Natural killer cell (primary cell): ENCODE measurements around the gene CCDC40. TPM values are rescaled to one million over a fixed set of nuclear protein-coding genes. Genes with fewer than 3 reads are reported as not detected.

Experiments used
- ATAC-seq, 3 donors: fragments of 150-1000 bp in 2 of 3; fragments of 200-7000 bp in 1 of 3; cut with Tn5 transposase; 1 replicate in 1 of 3; 2 replicates in 2 of 3; pipeline ENCODE4 v1.10.0; 2021; ENCODE audit warnings: mild to moderate bottlenecking in 2 of 3, moderate library complexity in 2 of 3
- DNase-seq, 2 donors: peaks; one replicate each; pipeline versions ENCODE4 v3.0.0 to v3.0.0-alpha.2; 2013 to 2021; ENCODE audit warnings: mixed read lengths in 1 of 2
- H3K27ac ChIP-seq: one replicate; pipeline ENCODE4 v1.5.1; 2013; ENCODE audit warnings: mild to moderate bottlenecking, low read length
- H3K27me3 ChIP-seq: one replicate; pipeline ENCODE4 v1.6.1; 2013; ENCODE audit warnings: low read length; ENCODE audit not compliant: control insufficient read depth, insufficient read depth
- H3K36me3 ChIP-seq: one replicate; pipeline ENCODE4 v1.6.1; 2013; ENCODE audit warnings: low read length; ENCODE audit not compliant: control insufficient read depth, insufficient read depth
- H3K4me1 ChIP-seq: one replicate; pipeline ENCODE4 v1.6.1; 2013; ENCODE audit warnings: low read length; ENCODE audit not compliant: control insufficient read depth, insufficient read depth
- H3K4me3 ChIP-seq: one replicate; pipeline ENCODE4 v1.5.1; 2013; ENCODE audit warnings: low read length
- H3K9me3 ChIP-seq: one replicate; pipeline ENCODE4 v1.6.1; 2013; ENCODE audit warnings: low read length; ENCODE audit not compliant: control insufficient read depth, insufficient read depth
- H3K27ac Mint-ChIP-seq, 2 donors: one replicate each; pipeline ENCODE4 v1.8.0; 2022; ENCODE audit warnings: mild to moderate bottlenecking in 2 of 2, mixed read lengths in 2 of 2, moderate library complexity in 1 of 2
- H3K27me3 Mint-ChIP-seq, 2 donors: one replicate each; pipeline ENCODE4 v1.8.0; 2022; ENCODE audit warnings: low read depth in 2 of 2, mixed read lengths in 2 of 2
- H3K36me3 Mint-ChIP-seq: one replicate; pipeline ENCODE4 v1.8.0; 2022; ENCODE audit warnings: mixed read lengths
- H3K4me1 Mint-ChIP-seq, 2 donors: one replicate each; pipeline ENCODE4 v1.8.0; 2022; ENCODE audit warnings: mixed read lengths in 2 of 2
- H3K4me3 Mint-ChIP-seq: one replicate; pipeline ENCODE4 v1.8.0; 2022; ENCODE audit warnings: mild to moderate bottlenecking, moderate library complexity, mixed read lengths
- H3K9me3 Mint-ChIP-seq, 2 donors: one replicate each; pipeline ENCODE4 v1.8.0; 2022; ENCODE audit warnings: mixed read lengths in 2 of 2
- CTCF ChIP-seq: fragments of 200-600 bp; IDR thresholded peaks from one replicate; pipeline ENCODE4 v1.8.0; 2022; ENCODE audit warnings: antibody characterized with exemption
- WGBS: methylation state at CpG from one replicate; pipeline ENCODE4 v1.1.7; 2013; ENCODE audit warnings: missing lambda C conversion rate; ENCODE audit not compliant: insufficient coverage; 5-methylcytosine and 5-hydroxymethylcytosine counted together
- intact Hi-C: fragments of 100-400 bp; cut with micrococcal nuclease; formaldehyde crosslinking; loops from one replicate; pipeline ENCODE4 v1.14.2; 2022
- total RNA-seq, 4 donors: library from RNA; stranded (reverse); fragments of 120-200 nt in 1 of 4; gene quantifications; one replicate each; pipeline versions ENCODE4 v1.2.3 to v1.2.4, GENCODE V29; 2013 to 2022

Gene CCDC40
- total RNA-seq, 3 donors from 2014 or later (not counting 1 experiment from before 2014, with no cell fraction given): 0.95 to 2.4 (median 1.5) TPM

GRCh38 chr17:80133626-80133970, 97.2 kb downstream of the CCDC40 start:
- Mint-ChIP-seq H3K27ac (peak overlapping the region in 1 of 2 donors; percentile 46), H3K36me3 (peaks cover 19% of the 10 kb centered on the region), H3K9me3 (no peaks in the 10 kb centered on the region), H3K4me1 (no peaks in the 10 kb centered on the region), H3K27me3 (peaks cover 1 to 9% of the 10 kb centered on the region in 2 donors), H3K4me3 (no peak overlapping the region)
- intact Hi-C loops: no loop called here
- TF ChIP-seq CTCF: no peak
- Histone ChIP-seq H3K4me1 (no peaks in the 10 kb centered on the region), H3K4me3 (no peak overlapping the region), H3K36me3 (peaks cover 53% of the 10 kb centered on the region), H3K27me3 (no peaks in the 10 kb centered on the region), H3K9me3 (no peaks in the 10 kb centered on the region), H3K27ac (no peak overlapping the region)
- no peak for ATAC-seq
- 96% methylated on average over 6 of the region's 6 CpGs for WGBS
- DNase-seq: no peak

GRCh38 chr17:80137131-80137530, 100.7 kb downstream of the CCDC40 start:
- H3K36me3 Mint-ChIP-seq: peaks cover 23% of the 10 kb centered on the region

GRCh38 chr17:80138856-80139426, 102.5 kb downstream of the CCDC40 start:
- Histone ChIP-seq H3K4me3 (no peak overlapping the region), H3K9me3 (no peaks in the 10 kb centered on the region), H3K4me1 (no peaks in the 10 kb centered on the region), H3K27ac (no peak overlapping the region), H3K27me3 (no peaks in the 10 kb centered on the region), H3K36me3 (peaks cover 88% of the 10 kb centered on the region)
- DNase-seq (no peak), ATAC-seq (no peak)
- WGBS: 94% methylated on average over 18 of the region's 18 CpGs
- Mint-ChIP-seq H3K27me3 (no peaks in the 10 kb centered on the region), H3K4me3 (no peak overlapping the region), H3K4me1 (no peaks in the 10 kb centered on the region), H3K9me3 (no peaks in the 10 kb centered on the region), H3K27ac (no peak overlapping the region), H3K36me3 (peaks cover 23% of the 10 kb centered on the region)
- TF ChIP-seq CTCF: no peak
- intact Hi-C loops: no loop called here

More at GRCh38 chr17:80137131-80137530, 100.7 kb downstream of the CCDC40 start:
- H3K4me3 ChIP-seq: no peak overlapping the region
- intact Hi-C loops: no loop called here
- no peaks in the 10 kb centered on the region for H3K9me3 ChIP-seq
- Mint-ChIP-seq H3K4me3 (no peak overlapping the region), H3K4me1 (no peaks in the 10 kb centered on the region), H3K27ac (no peak overlapping the region), H3K27me3 (no peaks in the 10 kb centered on the region), H3K9me3 (no peaks in the 10 kb centered on the region)
- no peak for TF ChIP-seq CTCF
- ATAC-seq: no peak
- no peak for DNase-seq
- no peak overlapping the region for H3K27ac ChIP-seq
- 98% methylated on average over 9 of the region's 9 CpGs for WGBS
- no peaks in the 10 kb centered on the region for H3K4me1 ChIP-seq
- no peaks in the 10 kb centered on the region for H3K27me3 ChIP-seq
- peaks cover 85% of the 10 kb centered on the region for H3K36me3 ChIP-seq
